ENCODE data around the gene INPP4A. TPM values are rescaled to one million over a fixed set of nuclear protein-coding genes. Genes with fewer than 3 reads are reported as not detected.

INPP4A gene
- polyA plus RNA-seq: 10.7 to 15.4 TPM (median 11.5 TPM) in 3 replicates
- polyA plus RNA-seq (2011; ENCODE audit: low read depth): 4.7 TPM
- 9.6 and 12.8 TPM in 2 replicates for polyA plus RNA-seq (2011; cell fraction: cytosol; rRNA removed)
- 28.0 and 30.5 TPM in 2 replicates for polyA plus RNA-seq (2011; cell fraction: nucleus; rRNA removed)
- 4.6 and 9.8 TPM in 2 replicates for polyA plus RNA-seq (2012; ENCODE audit: low replicate concordance)
- 45.4 to 48.5 TPM (median 47.6 TPM) in 3 replicates for polyA minus RNA-seq
- polyA minus RNA-seq (2011; cell fraction: cytosol; rRNA and poly(A)+ RNA removed): 22.1 TPM
- 44.6 and 53.4 TPM in 2 replicates for polyA minus RNA-seq (2011; cell fraction: nucleus; rRNA and poly(A)+ RNA removed)

- H3K27me3 ChIP-seq (ENCODE audit: control insufficient read depth, extremely low read depth, insufficient read depth, low read length): no peaks in the 10 kb centered on the region
- TF ChIP-seq EZH2 (IDR thresholded peaks at IDR 0.05; ENCODE audit: low read length): no peak
- TF ChIP-seq CTCF (optimal IDR thresholded peaks at IDR 0.05 in 1 of 3, IDR thresholded peaks at IDR 0.05 in 1 of 3, conservative IDR thresholded peaks at IDR 0.05 in 1 of 3; ENCODE audit: extremely low read depth in 1 of 3, insufficient read depth in 2 of 3, low read length in 3 of 3): peak in 1 of 3 experiments; percentile 23
- H4K20me1 ChIP-seq (ENCODE audit: control insufficient read depth, extremely low read depth, insufficient read depth, low read length): no peaks in the 10 kb centered on the region
- H3K4me2 ChIP-seq (ENCODE audit: control insufficient read depth, extremely low read depth, insufficient read depth, low read depth, low read length): peak within 1 kb of the TSS; percentile 95
- peaks cover 28% of the 10 kb centered on the region for H3K79me2 ChIP-seq (ENCODE audit: control insufficient read depth, insufficient read depth, low read length)
- DNase-seq (ENCODE audit: low read depth, low spot score) (no peak), FAIRE-seq (no peak)
- no peak within 1 kb of the TSS for H3K27ac ChIP-seq (ENCODE audit: control insufficient read depth, insufficient read depth, low read length)
- H2AFZ ChIP-seq (ENCODE audit: control insufficient read depth, low read length): peak within 1 kb of the TSS; percentile 92
- H3K9ac ChIP-seq (ENCODE audit: control insufficient read depth, extremely low read depth, insufficient read depth, low read length): peak within 1 kb of the TSS; percentile 79
- dilution Hi-C loops (cut with MboI; ENCODE audit: extremely low pct_ligation_motif_present, low sequenced_read_pairs): no loop called here
- peaks cover 13% of the 10 kb centered on the region for H3K4me1 ChIP-seq (ENCODE audit: control insufficient read depth, extremely low read depth, insufficient read depth, low read length)
- peak within 1 kb of the TSS; percentile 56 to 88 (median 68) for H3K4me3 ChIP-seq (ENCODE audit: control insufficient read depth in 2 of 3, extremely low read depth in 1 of 3, insufficient read depth in 2 of 3, low read depth in 1 of 3, low read length in 3 of 3)
- H3K9me3 ChIP-seq (ENCODE audit: control insufficient read depth, low read depth, low read length): no peaks in the 10 kb centered on the region
- H3K36me3 ChIP-seq (ENCODE audit: control insufficient read depth in 2 of 2, extremely low read depth in 1 of 2, insufficient read depth in 2 of 2, low read length in 2 of 2): no peaks in the 10 kb centered on the region
- no peaks in the 10 kb centered on the region for H3K9me1 ChIP-seq (ENCODE audit: control insufficient read depth, extremely low read depth, insufficient read depth, low read length)
Observed at GRCh38 chr2:98444436-98445176, at the start of gene INPP4A. Gene INPP4A, plus strand, starts transcription at chr2:98444858. Its CDS starts 75,191 bp downstream, at chr2:98520049.

- Histone ChIP-seq H3K4me2 (ENCODE audit: control insufficient read depth, extremely low read depth, insufficient read depth, low read depth, low read length) (no peak overlapping the region), H2AFZ (ENCODE audit: control insufficient read depth, low read length) (no peak overlapping the region), H3K27me3 (ENCODE audit: control insufficient read depth, extremely low read depth, insufficient read depth, low read length) (peaks cover 17% of the 10 kb centered on the region), H3K9me1 (ENCODE audit: control insufficient read depth, extremely low read depth, insufficient read depth, low read length) (no peaks in the 10 kb centered on the region), H3K9ac (ENCODE audit: control insufficient read depth, extremely low read depth, insufficient read depth, low read length) (no peak overlapping the region), H3K4me3 (ENCODE audit: control insufficient read depth in 2 of 3, extremely low read depth in 1 of 3, insufficient read depth in 2 of 3, low read depth in 1 of 3, low read length in 3 of 3) (no peak overlapping the region), H3K36me3 (ENCODE audit: control insufficient read depth in 2 of 2, extremely low read depth in 1 of 2, insufficient read depth in 2 of 2, low read length in 2 of 2) (no peaks in the 10 kb centered on the region), H3K27ac (ENCODE audit: control insufficient read depth, insufficient read depth, low read length) (no peak overlapping the region), H4K20me1 (ENCODE audit: control insufficient read depth, extremely low read depth, insufficient read depth, low read length) (no peaks in the 10 kb centered on the region), H3K9me3 (ENCODE audit: control insufficient read depth, low read depth, low read length) (no peaks in the 10 kb centered on the region), H3K79me2 (ENCODE audit: control insufficient read depth, insufficient read depth, low read length) (no peaks in the 10 kb centered on the region), H3K4me1 (ENCODE audit: control insufficient read depth, extremely low read depth, insufficient read depth, low read length) (no peaks in the 10 kb centered on the region)
- TF ChIP-seq CTCF (optimal IDR thresholded peaks at IDR 0.05 in 1 of 3, IDR thresholded peaks at IDR 0.05 in 1 of 3, conservative IDR thresholded peaks at IDR 0.05 in 1 of 3; ENCODE audit: extremely low read depth in 1 of 3, insufficient read depth in 2 of 3, low read length in 3 of 3) (no peak), EZH2 (IDR thresholded peaks at IDR 0.05; ENCODE audit: low read length) (no peak)
- FAIRE-seq: no peak
- dilution Hi-C loops (cut with MboI; ENCODE audit: extremely low pct_ligation_motif_present, low sequenced_read_pairs): no loop called here
- no peak for DNase-seq (ENCODE audit: low read depth, low spot score)
Observed at GRCh38 chr2:98395977-98396376, 48.7 kb upstream of the INPP4A start.
